Esophagus mucosa (tissue), 1 donor: ENCODE data around the gene POU2F1. TPM values are rescaled to one million over a fixed set of nuclear protein-coding genes. Genes with fewer than 3 reads are reported as not detected.
"Not testable (repeated sequence)": the region's sequence is repeated elsewhere in the genome, so short reads cannot be mapped to it uniquely, and the experiment has no call there.

Experiments used
- ATAC-seq: fragments of 200-7000 bp; cut with Tn5 transposase; one replicate; pipeline ENCODE4 v1.9.1; 2020
- total RNA-seq: library from RNA; stranded (reverse); gene quantifications from one replicate; pipeline ENCODE4 v1.2.4, GENCODE V29; 2023
- donor health status: DM: yes; HTN: yes; CAD: no.

Gene POU2F1
- total RNA-seq, 1 donor from 2014 or later, result 9.4 TPM

GRCh38 chr1:167206166-167206835, 14.4 kb upstream of the POU2F1 start:
- ATAC-seq, result no peak

GRCh38 chr1:167207940-167208623, 12.6 kb upstream of the POU2F1 start:
- ATAC-seq, result no peak

- peak; percentile 56 for ATAC-seq
These were observed 12.1 kb upstream of the POU2F1 start for GRCh38 chr1:167208624-167208976.

- no peak for ATAC-seq
These were observed 11.6 kb upstream of the POU2F1 start for GRCh38 chr1:167209044-167209443.

GRCh38 chr1:167210966-167211674, 9.6 kb upstream of the POU2F1 start:
- ATAC-seq, result no peak

GRCh38 chr1:167212025-167212424, 8.7 kb upstream of the POU2F1 start:
- no peak for ATAC-seq

GRCh38 chr1:167216809-167217208, 3.9 kb upstream of the POU2F1 start:
- ATAC-seq, result no peak

- ATAC-seq, result no peak
These were observed 1.5 kb upstream of the POU2F1 start for GRCh38 chr1:167219194-167219593.

- peak; percentile 68 for ATAC-seq
These were observed 795 bp upstream of the POU2F1 start for GRCh38 chr1:167219646-167220536.

GRCh38 chr1:167221126-167221737, 546 bp downstream of the POU2F1 start:
- ATAC-seq, result peak; percentile 1

GRCh38 chr1:167221738-167222610, 1.3 kb downstream of the POU2F1 start:
- peak; percentile 14 for ATAC-seq

GRCh38 chr1:167223144-167224103, 2.7 kb downstream of the POU2F1 start:
- ATAC-seq, result no peak

GRCh38 chr1:167224734-167225235, 4.1 kb downstream of the POU2F1 start:
- ATAC-seq, result not testable (repeated sequence)

- no peak for ATAC-seq
These were observed 5.2 kb downstream of the POU2F1 start for GRCh38 chr1:167225920-167226319.

- ATAC-seq, result no peak
These were observed 7.3 kb downstream of the POU2F1 start for GRCh38 chr1:167227934-167228378.

GRCh38 chr1:167229719-167230385, 9.2 kb downstream of the POU2F1 start:
- ATAC-seq, result no peak

- no peak for ATAC-seq
These were observed 9.8 kb downstream of the POU2F1 start for GRCh38 chr1:167230437-167230836.

GRCh38 chr1:167231873-167232450, 11.3 kb downstream of the POU2F1 start:
- ATAC-seq, result no peak

- peak; percentile 62 for ATAC-seq
These were observed 12.1 kb downstream of the POU2F1 start for GRCh38 chr1:167232801-167233200.
